SK-N-SH (cell line): Measurements from ENCODE around the gene ALDH7A1. TPM values are rescaled to one million over a fixed set of nuclear protein-coding genes. Genes with fewer than 3 reads are reported as not detected.
A peak's percentile ranks its signal among the peaks of the same experiment; 100 is the strongest.

Source experiments
- CTCF ChIA-PET: fragments of 300-600, 350-600 bp; formaldehyde crosslinking; extraction: SDS; loops from one replicate; lab custom pipeline; 2021; lab: Yijun Ruan, JAX
- POLR2A ChIA-PET: fragments of 350-600 bp; sonication (Branson Sonifier 250); formaldehyde crosslinking; extraction: SDS; loops from one replicate; lab custom pipeline; 2020; ENCODE audit warnings: antibody characterized with exemption, inconsistent platforms; lab: Yijun Ruan, JAX
- DNase-seq: peaks from one replicate; pipeline ENCODE4 v3.0.0; 2012
- H2AFZ ChIP-seq: fragments of 200-600 bp; sonication (generic); 2 replicates; pipeline ENCODE4 v1.8.1; 2016; ENCODE audit warnings: antibody characterized with exemption, mild to moderate bottlenecking, low read depth
- H3F3A ChIP-seq: fragments of 200-600 bp; sonication (generic); replicated peaks from 2 replicates; pipeline ENCODE3; 2016; ENCODE audit warnings: antibody characterized with exemption, mild to moderate bottlenecking; ENCODE audit not compliant: insufficient read depth
- H3K27ac ChIP-seq, 2 experiments: fragments of 200-500 bp in 1 of 2; fragments of 200-600 bp in 1 of 2; sonication (Bioruptor generic) in 1 of 2; sonication (generic), shearing (Covaris generic) in 1 of 2; 2 replicates each; pipeline versions ENCODE4 v1.5.1 to v1.6.1; 2014 to 2016; ENCODE audit warnings: low read depth in 2 of 2, inconsistent platforms in 1 of 2, low read length in 1 of 2, mild to moderate bottlenecking in 1 of 2, mixed read lengths in 1 of 2
- H3K27me3 ChIP-seq: fragments of 200-600 bp; sonication (generic), shearing (Covaris generic); 2 replicates; pipeline ENCODE4 v1.6.1; 2016; ENCODE audit warnings: mixed run types; ENCODE audit not compliant: insufficient read depth
- H3K36me3 ChIP-seq, 2 experiments: fragments of 200-500 bp in 1 of 2; fragments of 200-600 bp in 1 of 2; sonication (Bioruptor generic) in 1 of 2; sonication (generic) in 1 of 2; replicated peaks in 1 of 2; 2 replicates each; pipeline versions ENCODE3 to v1.5.1; 2014 to 2016; ENCODE audit warnings: low read length in 1 of 2, mild to moderate bottlenecking in 1 of 2; ENCODE audit not compliant: insufficient read depth in 2 of 2, control insufficient read depth in 1 of 2
- H3K4me1 ChIP-seq, 2 experiments: fragments of 200-500 bp in 1 of 2; fragments of 200-600 bp in 1 of 2; sonication (Bioruptor generic) in 1 of 2; sonication (generic), shearing (Covaris generic) in 1 of 2; 2 replicates each; pipeline versions ENCODE4 v1.5.1 to v1.6.1; 2014 to 2016; ENCODE audit warnings: low read depth in 1 of 2, low read length in 1 of 2, mixed run types in 1 of 2; ENCODE audit not compliant: insufficient read depth in 2 of 2, control insufficient read depth in 1 of 2
- H3K4me2 ChIP-seq: fragments of 200-600 bp; sonication (generic), shearing (Covaris generic); 2 replicates; pipeline ENCODE4 v1.6.1; 2017; ENCODE audit warnings: mixed run types
- H3K4me3 ChIP-seq, 2 experiments: fragments of 200-500 bp in 1 of 2; fragments of 200-600 bp in 1 of 2; sonication (Bioruptor generic) in 1 of 2; sonication (generic), shearing (Covaris generic) in 1 of 2; 2 replicates each; pipeline versions ENCODE4 v1.5.1 to v1.8.1; 2014 to 2016; ENCODE audit warnings: low read depth in 2 of 2, inconsistent platforms in 1 of 2, low read length in 1 of 2, mild to moderate bottlenecking in 1 of 2, mixed read lengths in 1 of 2, moderate library complexity in 1 of 2
- H3K79me2 ChIP-seq: fragments of 200-600 bp; sonication (generic); 2 replicates; pipeline ENCODE4 v1.8.1; 2017; ENCODE audit warnings: mild to moderate bottlenecking; ENCODE audit not compliant: insufficient read depth
- H3K9ac ChIP-seq: fragments of 200-600 bp; sonication (generic); 2 replicates; pipeline ENCODE4 v1.6.1; 2017; ENCODE audit warnings: mixed run types
- H3K9me2 ChIP-seq: fragments of 200-600 bp; sonication (generic); 2 replicates; pipeline ENCODE4 v1.6.1; 2017; ENCODE audit warnings: mixed run types
- H3K9me3 ChIP-seq: fragments of 200-600 bp; sonication (generic); 2 replicates; pipeline ENCODE4 v1.6.1; 2017; ENCODE audit warnings: mixed run types, mild to moderate bottlenecking, moderate library complexity
- H4K20me1 ChIP-seq: fragments of 200-600 bp; sonication (generic); 2 replicates; pipeline ENCODE4 v1.6.1; 2017; ENCODE audit warnings: mild to moderate bottlenecking, mixed run types; ENCODE audit not compliant: insufficient read depth
- ELF1 ChIP-seq: IDR thresholded peaks from 2 replicates; pipeline ENCODE4 v1.4.0; 2012
- EP300 ChIP-seq, 2 experiments: IDR thresholded peaks; 2 replicates each; pipeline versions ENCODE4 v1.4.0 to v1.6.1; 2012; ENCODE audit warnings: borderline replicate concordance in 1 of 2, low read depth in 1 of 2, low read length in 1 of 2
- EZH2phosphoT487 ChIP-seq: fragments of 200-600 bp; sonication (generic); IDR thresholded peaks from 2 replicates; pipeline ENCODE4 v1.6.1; 2017; ENCODE audit warnings: low read depth, mixed run types, mild to moderate bottlenecking, antibody characterized with exemption, moderate library complexity, borderline replicate concordance
- FOXJ3 ChIP-seq: sonication (generic); formaldehyde crosslinking; IDR thresholded peaks from 2 replicates; pipeline ENCODE4 v1.5.1; 2020; ENCODE audit warnings: mild to moderate bottlenecking, missing genetic modification reagents
- FOXM1 ChIP-seq: IDR thresholded peaks from 2 replicates; pipeline ENCODE4 v1.4.0; 2012; ENCODE audit warnings: low read depth, mild to moderate bottlenecking
- GABPA ChIP-seq: IDR thresholded peaks from 2 replicates; pipeline ENCODE4 v1.4.0; 2012; ENCODE audit warnings: low read depth, mild to moderate bottlenecking
- NFIC ChIP-seq: IDR thresholded peaks from 2 replicates; pipeline ENCODE4 v1.4.0; 2012; ENCODE audit warnings: borderline replicate concordance
- NRF1 ChIP-seq: IDR thresholded peaks from 2 replicates; pipeline ENCODE4 v1.6.1; 2012; ENCODE audit warnings: low read depth, mild to moderate bottlenecking, low read length
- POLR2AphosphoS5 ChIP-seq: IDR thresholded peaks from 2 replicates; pipeline ENCODE4 v1.6.1; 2012; ENCODE audit warnings: low read depth, low read length
- RAD21 ChIP-seq: IDR thresholded peaks from 2 replicates; pipeline ENCODE4 v1.6.1; 2012; ENCODE audit warnings: mild to moderate bottlenecking, low read length
- RCOR1 ChIP-seq: fragments of 150-350 bp; IDR thresholded peaks from 2 replicates; pipeline ENCODE4 v1.6.1; 2017; ENCODE audit warnings: antibody characterized with exemption, low read length
- RFX5 ChIP-seq: IDR thresholded peaks from 2 replicates; pipeline ENCODE4 v1.6.1; 2012; ENCODE audit warnings: mild to moderate bottlenecking, improper control_type of control experiment, low read length
- RXRA ChIP-seq: IDR thresholded peaks from 2 replicates; pipeline ENCODE4 v1.4.0; 2012; ENCODE audit warnings: low read depth, mild to moderate bottlenecking, borderline replicate concordance
- SIN3A ChIP-seq: IDR thresholded peaks from 2 replicates; pipeline ENCODE4 v1.6.1; 2012; ENCODE audit warnings: low read depth, mild to moderate bottlenecking, low read length, moderate library complexity, borderline replicate concordance
- SMC3 ChIP-seq: IDR thresholded peaks from 2 replicates; pipeline ENCODE4 v1.6.1; 2012; ENCODE audit warnings: low read depth, low read length, improper control_type of control experiment
- TAF1 ChIP-seq: IDR thresholded peaks from 2 replicates; pipeline ENCODE4 v1.6.1; 2012; ENCODE audit warnings: low read depth, mild to moderate bottlenecking, low read length, moderate library complexity, borderline replicate concordance
- YY1 ChIP-seq: IDR thresholded peaks from 2 replicates; pipeline ENCODE4 v1.4.0; 2012; ENCODE audit warnings: low read depth, mild to moderate bottlenecking
- WGBS: methylation state at CpG from one replicate; pipeline ENCODE4 v1.1.6; 2017; ENCODE audit warnings: low lambda C conversion rate; 5-methylcytosine and 5-hydroxymethylcytosine counted together
- polyA plus RNA-seq, 3 experiments: library from polyadenylated mRNA; depleted of rRNA; stranded (reverse); fragments of >200 nt; gene quantifications; 2 replicates each; pipeline ENCODE4 v1.2.3, GENCODE V29; 2012
- TF ChIP-seq, protein P1 (sequence below): fragments of 150-350 bp; IDR thresholded peaks from 2 replicates; pipeline ENCODE4 v1.6.1; 2016; ENCODE audit warnings: mild to moderate bottlenecking, low read depth, low read length
- TF ChIP-seq, protein P2 (sequence below): IDR thresholded peaks from 2 replicates; pipeline ENCODE4 v1.4.0; 2012; ENCODE audit warnings: low read depth, borderline replicate concordance
- TF ChIP-seq, protein P3 (sequence below): IDR thresholded peaks from 2 replicates; pipeline ENCODE4 v1.6.1; 2012; ENCODE audit warnings: mild to moderate bottlenecking, low read depth, low read length, moderate library complexity
- TF ChIP-seq, protein P4 (sequence below): fragments of 200-600 bp; sonication (generic); IDR thresholded peaks from 2 replicates; pipeline ENCODE4 v1.6.1; 2017; ENCODE audit warnings: antibody characterized with exemption, mild to moderate bottlenecking, moderate library complexity
- TF ChIP-seq, protein P5 (sequence below): IDR thresholded peaks from 2 replicates; pipeline ENCODE4; 2012

Gene ALDH7A1
- polyA plus RNA-seq, 1 of the 3 experiments (the other 2 are of a cell fraction), result 44.5 TPM

DNA sequence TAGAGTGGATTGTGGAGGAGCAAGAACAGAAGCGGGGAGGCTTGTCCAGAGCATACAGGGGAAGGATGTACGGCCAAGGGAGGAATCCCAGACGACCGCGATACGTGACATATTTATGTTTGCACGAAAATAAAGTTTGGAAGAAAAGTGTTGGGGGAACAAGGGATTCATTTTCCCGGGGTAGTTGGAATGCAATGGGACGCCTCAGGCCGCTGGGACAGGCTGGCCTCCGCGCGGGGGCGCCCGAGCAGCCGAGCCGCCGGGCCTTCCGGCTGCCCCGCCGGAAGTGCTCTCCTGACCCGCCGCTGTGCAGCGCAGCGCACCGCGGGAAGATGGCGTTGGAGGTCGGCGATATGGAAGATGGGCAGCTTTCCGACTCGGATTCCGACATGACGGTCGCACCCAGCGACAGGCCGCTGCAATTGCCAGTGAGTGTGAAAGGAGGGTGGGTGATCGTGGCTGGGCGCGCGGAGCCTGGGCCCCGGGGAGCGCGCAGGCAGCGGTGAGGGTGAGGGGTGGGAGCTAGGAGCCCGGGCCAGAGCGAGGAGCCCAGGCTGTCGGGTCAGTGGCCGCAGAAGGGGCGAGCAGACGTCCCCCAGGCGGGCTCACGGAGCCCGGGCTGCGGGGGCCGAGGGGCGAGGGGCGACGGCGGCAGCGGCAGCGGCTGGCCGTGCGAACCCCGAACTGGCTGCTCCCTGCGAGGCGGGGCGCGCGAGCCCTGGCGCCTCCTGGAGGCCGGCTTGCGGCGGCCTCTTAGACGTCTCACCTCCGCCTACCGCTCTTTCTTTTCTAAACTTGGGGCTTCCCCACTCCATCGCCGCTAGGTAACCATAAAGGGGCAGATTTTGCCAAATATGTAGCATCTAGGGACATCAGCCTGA lies 5.9 kb upstream of the ALDH7A1 start, which contains the start of gene PHAX:
Gene PHAX (plus strand): TSS at position 317 of the 881 bp plus-strand sequence. CDS start 16 bp downstream, at position 333.
- peaks cover 17 to 28% of the 10 kb centered on the region in 2 experiments for H3K36me3 ChIP-seq
- H3K27ac ChIP-seq, result peak within 1 kb of the TSS; percentile 81
- peaks cover 52% of the 10 kb centered on the region for H3K79me2 ChIP-seq
- H4K20me1 ChIP-seq, result peaks cover 18% of the 10 kb centered on the region
- peaks cover 6 to 8% of the 10 kb centered on the region in 2 experiments; a peak in 2 of 4 replicates for H3K4me1 ChIP-seq
- peak within 1 kb of the TSS; percentile 81 to 82 for H3K4me3 ChIP-seq
- peak within 1 kb of the TSS; percentile 99 for H3K9ac ChIP-seq
- H3F3A ChIP-seq, result no peaks in the 10 kb centered on the region
- POLR2A ChIA-PET, result no interaction called here
- peak; percentile 94 for DNase-seq
- H3K4me2 ChIP-seq, result peak within 1 kb of the TSS; percentile 94
- H3K9me3 ChIP-seq, result no peaks in the 10 kb centered on the region
- WGBS, result 6% methylated on average over 31 of the region's 79 CpGs
- peak within 1 kb of the TSS; percentile 96 for H2AFZ ChIP-seq
- CTCF ChIA-PET, result interaction anchor here (0.6 to 3.0 kb wide), 34 partner anchors 8 to 1024 kb away, joined by 3 to 28 read pairs (median 4); no protein-coding TSS in a partner anchor
- no peaks in the 10 kb centered on the region for H3K9me2 ChIP-seq
- H3K27me3 ChIP-seq, result no peaks in the 10 kb centered on the region
- TF ChIP-seq GABPA, result peak; percentile 93
- TF ChIP-seq, protein P1, sequence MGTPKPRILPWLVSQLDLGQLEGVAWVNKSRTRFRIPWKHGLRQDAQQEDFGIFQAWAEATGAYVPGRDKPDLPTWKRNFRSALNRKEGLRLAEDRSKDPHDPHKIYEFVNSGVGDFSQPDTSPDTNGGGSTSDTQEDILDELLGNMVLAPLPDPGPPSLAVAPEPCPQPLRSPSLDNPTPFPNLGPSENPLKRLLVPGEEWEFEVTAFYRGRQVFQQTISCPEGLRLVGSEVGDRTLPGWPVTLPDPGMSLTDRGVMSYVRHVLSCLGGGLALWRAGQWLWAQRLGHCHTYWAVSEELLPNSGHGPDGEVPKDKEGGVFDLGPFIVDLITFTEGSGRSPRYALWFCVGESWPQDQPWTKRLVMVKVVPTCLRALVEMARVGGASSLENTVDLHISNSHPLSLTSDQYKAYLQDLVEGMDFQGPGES, result no peak
- TF ChIP-seq FOXJ3 (CRISPR knock-in tag), result no peak
- peak; percentile 79 for TF ChIP-seq POLR2AphosphoS5
- peak; percentile 61; the same call in 1 of the 2 replicates for TF ChIP-seq SIN3A
- TF ChIP-seq RXRA, result no peak
- no peak for TF ChIP-seq NFIC
- TF ChIP-seq RAD21, result peak; percentile 33
- TF ChIP-seq FOXM1, result no peak
- TF ChIP-seq, protein P2, sequence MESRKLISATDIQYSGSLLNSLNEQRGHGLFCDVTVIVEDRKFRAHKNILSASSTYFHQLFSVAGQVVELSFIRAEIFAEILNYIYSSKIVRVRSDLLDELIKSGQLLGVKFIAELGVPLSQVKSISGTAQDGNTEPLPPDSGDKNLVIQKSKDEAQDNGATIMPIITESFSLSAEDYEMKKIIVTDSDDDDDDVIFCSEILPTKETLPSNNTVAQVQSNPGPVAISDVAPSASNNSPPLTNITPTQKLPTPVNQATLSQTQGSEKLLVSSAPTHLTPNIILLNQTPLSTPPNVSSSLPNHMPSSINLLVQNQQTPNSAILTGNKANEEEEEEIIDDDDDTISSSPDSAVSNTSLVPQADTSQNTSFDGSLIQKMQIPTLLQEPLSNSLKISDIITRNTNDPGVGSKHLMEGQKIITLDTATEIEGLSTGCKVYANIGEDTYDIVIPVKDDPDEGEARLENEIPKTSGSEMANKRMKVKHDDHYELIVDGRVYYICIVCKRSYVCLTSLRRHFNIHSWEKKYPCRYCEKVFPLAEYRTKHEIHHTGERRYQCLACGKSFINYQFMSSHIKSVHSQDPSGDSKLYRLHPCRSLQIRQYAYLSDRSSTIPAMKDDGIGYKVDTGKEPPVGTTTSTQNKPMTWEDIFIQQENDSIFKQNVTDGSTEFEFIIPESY, result 0 out of 2 replicates have a peak, but pooled peaks have one; percentile 58
- TF ChIP-seq, protein P3, sequence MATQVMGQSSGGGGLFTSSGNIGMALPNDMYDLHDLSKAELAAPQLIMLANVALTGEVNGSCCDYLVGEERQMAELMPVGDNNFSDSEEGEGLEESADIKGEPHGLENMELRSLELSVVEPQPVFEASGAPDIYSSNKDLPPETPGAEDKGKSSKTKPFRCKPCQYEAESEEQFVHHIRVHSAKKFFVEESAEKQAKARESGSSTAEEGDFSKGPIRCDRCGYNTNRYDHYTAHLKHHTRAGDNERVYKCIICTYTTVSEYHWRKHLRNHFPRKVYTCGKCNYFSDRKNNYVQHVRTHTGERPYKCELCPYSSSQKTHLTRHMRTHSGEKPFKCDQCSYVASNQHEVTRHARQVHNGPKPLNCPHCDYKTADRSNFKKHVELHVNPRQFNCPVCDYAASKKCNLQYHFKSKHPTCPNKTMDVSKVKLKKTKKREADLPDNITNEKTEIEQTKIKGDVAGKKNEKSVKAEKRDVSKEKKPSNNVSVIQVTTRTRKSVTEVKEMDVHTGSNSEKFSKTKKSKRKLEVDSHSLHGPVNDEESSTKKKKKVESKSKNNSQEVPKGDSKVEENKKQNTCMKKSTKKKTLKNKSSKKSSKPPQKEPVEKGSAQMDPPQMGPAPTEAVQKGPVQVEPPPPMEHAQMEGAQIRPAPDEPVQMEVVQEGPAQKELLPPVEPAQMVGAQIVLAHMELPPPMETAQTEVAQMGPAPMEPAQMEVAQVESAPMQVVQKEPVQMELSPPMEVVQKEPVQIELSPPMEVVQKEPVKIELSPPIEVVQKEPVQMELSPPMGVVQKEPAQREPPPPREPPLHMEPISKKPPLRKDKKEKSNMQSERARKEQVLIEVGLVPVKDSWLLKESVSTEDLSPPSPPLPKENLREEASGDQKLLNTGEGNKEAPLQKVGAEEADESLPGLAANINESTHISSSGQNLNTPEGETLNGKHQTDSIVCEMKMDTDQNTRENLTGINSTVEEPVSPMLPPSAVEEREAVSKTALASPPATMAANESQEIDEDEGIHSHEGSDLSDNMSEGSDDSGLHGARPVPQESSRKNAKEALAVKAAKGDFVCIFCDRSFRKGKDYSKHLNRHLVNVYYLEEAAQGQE, result no peak
- peak; percentile 42 for TF ChIP-seq SMC3
- no peak; the same call in none of the 2 replicates for TF ChIP-seq ELF1
- TF ChIP-seq RCOR1, result no peak
- peak in 1 of 2 experiments; percentile 35; a peak in 1 of 4 replicates for TF ChIP-seq EP300 (IDR thresholded peaks at IDR 0.05; ENCODE audit: borderline replicate concordance in 1 of 2, low read depth in 1 of 2, low read length in 1 of 2)
- peak; percentile 96 for TF ChIP-seq YY1
- no peak for TF ChIP-seq NRF1
- no peak for TF ChIP-seq EZH2phosphoT487
- peak; percentile 92 for TF ChIP-seq TAF1
- TF ChIP-seq, protein P4, sequence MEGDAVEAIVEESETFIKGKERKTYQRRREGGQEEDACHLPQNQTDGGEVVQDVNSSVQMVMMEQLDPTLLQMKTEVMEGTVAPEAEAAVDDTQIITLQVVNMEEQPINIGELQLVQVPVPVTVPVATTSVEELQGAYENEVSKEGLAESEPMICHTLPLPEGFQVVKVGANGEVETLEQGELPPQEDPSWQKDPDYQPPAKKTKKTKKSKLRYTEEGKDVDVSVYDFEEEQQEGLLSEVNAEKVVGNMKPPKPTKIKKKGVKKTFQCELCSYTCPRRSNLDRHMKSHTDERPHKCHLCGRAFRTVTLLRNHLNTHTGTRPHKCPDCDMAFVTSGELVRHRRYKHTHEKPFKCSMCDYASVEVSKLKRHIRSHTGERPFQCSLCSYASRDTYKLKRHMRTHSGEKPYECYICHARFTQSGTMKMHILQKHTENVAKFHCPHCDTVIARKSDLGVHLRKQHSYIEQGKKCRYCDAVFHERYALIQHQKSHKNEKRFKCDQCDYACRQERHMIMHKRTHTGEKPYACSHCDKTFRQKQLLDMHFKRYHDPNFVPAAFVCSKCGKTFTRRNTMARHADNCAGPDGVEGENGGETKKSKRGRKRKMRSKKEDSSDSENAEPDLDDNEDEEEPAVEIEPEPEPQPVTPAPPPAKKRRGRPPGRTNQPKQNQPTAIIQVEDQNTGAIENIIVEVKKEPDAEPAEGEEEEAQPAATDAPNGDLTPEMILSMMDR, result peak; percentile 74
- TF ChIP-seq, protein P5, sequence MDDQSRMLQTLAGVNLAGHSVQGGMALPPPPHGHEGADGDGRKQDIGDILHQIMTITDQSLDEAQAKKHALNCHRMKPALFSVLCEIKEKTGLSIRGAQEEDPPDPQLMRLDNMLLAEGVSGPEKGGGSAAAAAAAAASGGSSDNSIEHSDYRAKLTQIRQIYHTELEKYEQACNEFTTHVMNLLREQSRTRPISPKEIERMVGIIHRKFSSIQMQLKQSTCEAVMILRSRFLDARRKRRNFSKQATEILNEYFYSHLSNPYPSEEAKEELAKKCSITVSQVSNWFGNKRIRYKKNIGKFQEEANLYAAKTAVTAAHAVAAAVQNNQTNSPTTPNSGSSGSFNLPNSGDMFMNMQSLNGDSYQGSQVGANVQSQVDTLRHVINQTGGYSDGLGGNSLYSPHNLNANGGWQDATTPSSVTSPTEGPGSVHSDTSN, result no peak
- no peak for TF ChIP-seq RFX5
